B cell (primary cell): ENCODE measurements around the gene CCDC183. TPM values are rescaled to one million over a fixed set of nuclear protein-coding genes. Genes with fewer than 3 reads are reported as not detected.

ENCODE experiments used
- ATAC-seq: fragments of 200-7000 bp; cut with Tn5 transposase; one replicate; pipeline ENCODE4 v1.10.0; 2021; ENCODE audit warnings: low read depth, mild to moderate bottlenecking, moderate number of reproducible peaks, moderate library complexity
- CTCF ChIA-PET: fragments of 350-600 bp; sonication (Branson Sonifier 250); formaldehyde crosslinking; loops from one replicate; lab custom pipeline; 2021; ENCODE audit warnings: antibody characterized with exemption, inconsistent platforms; lab: Charles Lee
- POLR2A ChIA-PET: fragments of 350-600 bp; sonication (Branson Sonifier 250); formaldehyde crosslinking; loops from one replicate; lab custom pipeline; 2021; ENCODE audit warnings: antibody characterized with exemption; lab: Charles Lee
- DNase-seq: peaks from one replicate; pipeline ENCODE4 v3.0.0; 2013
- H2AFZ ChIP-seq: 2 replicates; pipeline ENCODE4 v1.6.1; 2012; ENCODE audit warnings: mild to moderate bottlenecking, low read depth, low read length; ENCODE audit not compliant: insufficient read depth, poor library complexity, severe bottlenecking
- H3K27ac ChIP-seq, 2 donors: 1 replicate in 1 of 2; 2 replicates in 1 of 2; pipeline ENCODE4 v1.5.1; 2012 to 2013; ENCODE audit warnings: low read length in 2 of 2, mild to moderate bottlenecking in 2 of 2, moderate library complexity in 1 of 2
- H3K27me3 ChIP-seq, 4 experiments: fragments of 200-600 bp in 1 of 4; sonication (generic) in 1 of 4; replicated peaks in 1 of 4; 1 replicate in 2 of 4; 2 replicates in 2 of 4; pipeline versions ENCODE4 v1.6.1 to v1.7.0; 2013 to 2016; ENCODE audit warnings: low read length in 3 of 4, mild to moderate bottlenecking in 2 of 4, mixed read lengths in 1 of 4, moderate library complexity in 1 of 4; ENCODE audit not compliant: insufficient read depth in 4 of 4, control insufficient read depth in 3 of 4; ENCODE audit errors: control extremely low read depth in 1 of 4
- H3K36me3 ChIP-seq, 2 experiments: replicated peaks in 1 of 2; 1 replicate in 1 of 2; 2 replicates in 1 of 2; pipeline versions ENCODE4 v1.6.1 to v1.7.1; 2013; ENCODE audit warnings: low read length in 1 of 2; ENCODE audit not compliant: insufficient read depth in 2 of 2, control insufficient read depth in 1 of 2; ENCODE audit errors: control extremely low read depth in 1 of 2, extremely low read depth in 1 of 2
- H3K4me1 ChIP-seq, 2 donors: fragments of 200-600 bp in 1 of 2; sonication (generic) in 1 of 2; 1 replicate in 1 of 2; 2 replicates in 1 of 2; pipeline versions ENCODE4 v1.5.1 to v1.6.1; 2013 to 2017; ENCODE audit warnings: low read length in 2 of 2; ENCODE audit not compliant: control insufficient read depth in 2 of 2, insufficient read depth in 2 of 2
- H3K4me2 ChIP-seq: replicated peaks from 2 replicates; pipeline ENCODE3; 2012; ENCODE audit warnings: mild to moderate bottlenecking, low read depth, low read length; ENCODE audit not compliant: poor library complexity, severe bottlenecking
- H3K4me3 ChIP-seq, 5 experiments: fragments of 200-600 bp in 1 of 5; sonication (generic) in 1 of 5; 1 replicate in 3 of 5; 2 replicates in 2 of 5; pipeline versions ENCODE4 v1.5.1 to v1.7.0; 2011 to 2016; ENCODE audit warnings: low read length in 4 of 5, mild to moderate bottlenecking in 4 of 5, low read depth in 2 of 5, control low read depth in 1 of 5, moderate library complexity in 1 of 5; ENCODE audit not compliant: insufficient read depth in 1 of 5; ENCODE audit errors: control extremely low read depth in 1 of 5, extremely low read depth in 1 of 5
- H3K79me2 ChIP-seq: fragments of 200-600 bp; sonication (generic); one replicate; pipeline ENCODE4 v1.6.0; 2016; ENCODE audit warnings: low read length; ENCODE audit not compliant: control insufficient read depth, insufficient read depth
- H3K9ac ChIP-seq: fragments of 200-600 bp; sonication (generic); 2 replicates; pipeline ENCODE4 v1.6.1; 2017; ENCODE audit warnings: mild to moderate bottlenecking, low read length, moderate library complexity
- H3K9me3 ChIP-seq, 3 donors: one replicate each; pipeline versions ENCODE4 v1.6.1 to v1.7.1; 2013; ENCODE audit warnings: low read length in 2 of 3; ENCODE audit not compliant: control insufficient read depth in 2 of 3, insufficient read depth in 1 of 3; ENCODE audit errors: control extremely low read depth in 1 of 3
- H4K20me1 ChIP-seq: 2 replicates; pipeline ENCODE4 v1.6.0; 2012; ENCODE audit warnings: mild to moderate bottlenecking, low read length; ENCODE audit not compliant: insufficient read depth, control insufficient read depth, poor library complexity, severe bottlenecking
- H3K27ac Mint-ChIP-seq: one replicate; pipeline ENCODE4 v1.8.0; 2021; ENCODE audit warnings: mixed read lengths
- H3K27me3 Mint-ChIP-seq: one replicate; pipeline ENCODE4 v1.8.0; 2021; ENCODE audit warnings: mixed read lengths
- H3K4me1 Mint-ChIP-seq: one replicate; pipeline ENCODE4 v1.8.0; 2021; ENCODE audit warnings: mixed read lengths
- H3K4me3 Mint-ChIP-seq: one replicate; pipeline ENCODE4 v1.8.0; 2021; ENCODE audit warnings: mixed read lengths
- H3K9me3 Mint-ChIP-seq: one replicate; pipeline ENCODE4 v1.8.0; 2022; ENCODE audit warnings: mixed read lengths; ENCODE audit not compliant: insufficient read depth
- CTCF ChIP-seq: fragments of 200-600 bp; IDR thresholded peaks from one replicate; pipeline ENCODE4 v1.8.0; 2022; ENCODE audit warnings: antibody characterized with exemption, mild to moderate bottlenecking
- EZH2 ChIP-seq: IDR thresholded peaks from 2 replicates; pipeline ENCODE4 v1.6.1; 2012; ENCODE audit warnings: borderline replicate concordance, low read depth, mild to moderate bottlenecking, moderate library complexity, low read length; ENCODE audit not compliant: insufficient read depth, poor library complexity, severe bottlenecking
- WGBS: methylation state at CpG from one replicate; pipeline ENCODE4 v1.1.5; 2013; ENCODE audit warnings: missing lambda C conversion rate; ENCODE audit not compliant: insufficient coverage; 5-methylcytosine and 5-hydroxymethylcytosine counted together
- intact Hi-C: fragments of 100-400 bp; cut with micrococcal nuclease; formaldehyde crosslinking; loops from one replicate; pipeline ENCODE4 v1.10.0; 2022
- polyA plus RNA-seq: library from polyadenylated mRNA; depleted of rRNA; stranded (reverse); fragments of >200 nt; gene quantifications from 2 replicates; pipeline ENCODE4 v1.2.3, GENCODE V29; 2012
- total RNA-seq, 2 donors: library from RNA; stranded (reverse); fragments of 120-200 nt in 1 of 2; gene quantifications; 1 replicate in 1 of 2; 2 replicates in 1 of 2; pipeline versions ENCODE4 v1.2.3 to v1.2.4, GENCODE V29; 2013 to 2022

The CCDC183 gene
- total and polyA plus RNA-seq, 2 donors (not counting 1 experiment from before 2014, with no cell fraction given) = 1.8 to 4.9 TPM

- peaks cover 2 to 58% of the 10 kb centered on the region in 2 experiments for H3K36me3 ChIP-seq
- H3K9me3 Mint-ChIP-seq = no peaks in the 10 kb centered on the region
- peaks cover 8% of the 10 kb centered on the region for H4K20me1 ChIP-seq
- no peak overlapping the region for H2AFZ ChIP-seq
- no peak for ATAC-seq
- no peaks in the 10 kb centered on the region for H3K27me3 ChIP-seq
- 97% methylated on average over 10 of the region's 14 CpGs for WGBS
- H3K27ac Mint-ChIP-seq = no peak overlapping the region
- no peak overlapping the region for H3K27ac ChIP-seq
- ChIA-PET POLR2A (no interaction called here), CTCF (interaction anchor here (0.5 to 1.0 kb wide), 2 partner anchors 16 to 96 kb away, joined by 4 read pairs; no protein-coding TSS in a partner anchor)
- no peaks in the 10 kb centered on the region for H3K9me3 ChIP-seq
- no peaks in the 10 kb centered on the region for H3K4me1 Mint-ChIP-seq
- H3K9ac ChIP-seq = no peak overlapping the region
- intact Hi-C loops = no loop called here
- H3K4me3 Mint-ChIP-seq = no peak overlapping the region
- DNase-seq = no peak
- no peak overlapping the region for H3K4me3 ChIP-seq
- no peaks in the 10 kb centered on the region for H3K79me2 ChIP-seq
- no peaks in the 10 kb centered on the region for H3K4me1 ChIP-seq
- no peaks in the 10 kb centered on the region for H3K27me3 Mint-ChIP-seq
- no peak for TF ChIP-seq CTCF
- TF ChIP-seq EZH2 = no peak
- no peak overlapping the region for H3K4me2 ChIP-seq
These were observed 31.8 kb downstream of the CCDC183 start for GRCh38 chr9:136827794-136828473.

GRCh38 chr9:136828474-136829140, 32.5 kb downstream of the CCDC183 start:
- CTCF ChIA-PET = no interaction called here
- ATAC-seq = no peak
- Histone ChIP-seq H2AFZ (no peak overlapping the region), H3K4me3 (no peak overlapping the region), H3K9me3 (no peaks in the 10 kb centered on the region), H3K4me1 (no peaks in the 10 kb centered on the region), H3K36me3 (peaks cover 2 to 54% of the 10 kb centered on the region in 2 experiments), H3K27me3 (no peaks in the 10 kb centered on the region), H3K79me2 (no peaks in the 10 kb centered on the region), H4K20me1 (peaks cover 2% of the 10 kb centered on the region), H3K27ac (no peak overlapping the region), H3K4me2 (no peak overlapping the region), H3K9ac (no peak overlapping the region)
- no peak for DNase-seq
- 98% methylated on average over 31 of the region's 31 CpGs for WGBS
- intact Hi-C loops = no loop called here
- no peaks in the 10 kb centered on the region for H3K9me3 Mint-ChIP-seq
- H3K27me3 Mint-ChIP-seq = no peaks in the 10 kb centered on the region
- no peaks in the 10 kb centered on the region for H3K4me1 Mint-ChIP-seq
- H3K27ac Mint-ChIP-seq = no peak overlapping the region
- no peak overlapping the region for H3K4me3 Mint-ChIP-seq
- POLR2A ChIA-PET = no interaction called here
- no peak for TF ChIP-seq CTCF
- no peak for TF ChIP-seq EZH2
